ENCODE data around the gene ATP10A.
"Not testable (repeated sequence)": the region's sequence is repeated elsewhere in the genome, so short reads cannot be mapped to it uniquely, and the experiment has no call there.

The ATP10A gene

GRCh38 chr15:25641361-25641760 is 221.8 kb downstream of the ATP10A start:
- DNase-seq = no peak

GRCh38 chr15:25640959-25641358 is 222.2 kb downstream of the ATP10A start:
- not testable (repeated sequence) for DNase-seq

- no peak for DNase-seq
Measured at GRCh38 chr15:25640381-25640780, 222.7 kb downstream of the ATP10A start.

DNA sequence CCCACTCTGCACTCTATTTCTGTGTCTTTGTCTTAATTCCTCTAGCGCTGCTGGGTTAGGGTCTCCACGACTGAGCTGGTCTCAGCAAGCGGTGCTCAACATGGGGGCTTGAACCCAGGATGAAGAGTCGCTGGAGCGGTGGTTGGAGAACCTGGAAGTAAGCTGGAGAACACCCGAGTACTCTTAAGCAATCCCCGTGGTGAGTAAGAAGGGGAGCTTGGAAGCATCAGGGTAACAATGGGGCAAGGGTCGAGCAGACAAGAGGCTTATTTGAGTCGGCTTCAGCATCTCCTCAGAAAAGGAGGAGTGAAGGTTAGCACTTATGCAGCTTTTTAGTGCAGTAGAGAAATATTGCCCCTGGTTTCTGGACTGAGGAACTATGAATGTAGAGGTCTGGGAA is 226.6 kb downstream of the ATP10A start:
- DNase-seq = not testable (repeated sequence)

DNA sequence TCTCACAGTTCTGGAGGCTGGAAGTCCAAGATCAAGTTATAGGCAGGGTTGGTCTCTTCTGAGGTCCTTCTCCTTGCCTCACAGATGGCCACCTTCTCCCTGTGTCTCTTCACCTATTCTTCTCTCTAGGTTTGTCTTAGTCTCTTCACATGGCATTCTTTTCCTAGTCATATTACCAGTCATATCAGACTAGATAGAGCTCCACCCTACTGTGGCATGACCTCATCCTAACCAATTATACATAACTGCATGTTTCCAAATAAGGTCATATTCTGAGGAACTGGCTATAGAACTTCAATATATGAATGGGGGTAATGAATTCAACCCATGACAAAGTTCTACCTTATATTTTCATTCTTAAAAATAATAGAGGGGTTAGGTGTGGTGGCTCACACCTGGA is 227.9 kb downstream of the ATP10A start:
- DNase-seq = peak; percentile 10

DNA sequence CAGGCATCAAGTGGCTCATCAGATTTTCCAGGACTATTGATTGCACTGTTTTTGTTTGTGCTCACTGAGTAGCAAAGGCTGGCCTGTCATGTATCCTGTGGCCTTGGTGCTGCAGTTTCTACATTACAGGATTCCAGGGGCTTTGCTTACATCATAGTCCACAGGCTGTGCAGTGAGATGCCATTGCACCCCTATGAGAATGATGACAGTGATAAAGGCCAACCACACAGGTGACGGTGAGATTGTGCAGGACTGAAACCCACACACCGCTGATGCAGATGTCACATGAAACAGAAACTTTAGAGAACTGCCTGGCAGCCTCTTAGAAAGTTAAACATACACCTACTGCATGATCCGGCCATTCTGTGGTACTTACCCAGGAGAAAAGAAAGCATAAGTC is 229.3 kb downstream of the ATP10A start:
- no peak for DNase-seq

DNA sequence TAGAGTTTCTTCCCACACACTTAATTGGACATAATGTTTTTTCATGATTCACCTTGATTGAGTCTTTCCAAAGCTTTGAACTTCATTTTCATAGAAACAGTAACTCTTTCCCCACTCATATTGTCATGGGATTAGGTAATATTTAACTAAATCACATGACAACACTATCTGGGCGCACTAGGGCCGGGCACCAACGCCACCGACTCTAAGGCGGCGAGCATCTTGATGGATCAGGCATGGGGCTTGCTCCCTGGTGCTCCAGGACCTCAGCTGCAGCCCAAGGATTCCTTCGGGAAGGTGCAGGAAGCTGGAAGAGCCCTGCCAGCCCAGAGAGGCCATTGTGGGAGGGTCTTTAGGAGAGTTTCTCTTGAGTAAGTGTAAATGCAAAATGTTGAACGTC is 231.2 kb downstream of the ATP10A start:
- no peak for DNase-seq
